ENCODE results near the gene TMEM63A.
"Not testable (repeated sequence)": the region's sequence is repeated elsewhere in the genome, so short reads cannot be mapped to it uniquely, and the experiment has no call there.

TMEM63A gene

GRCh38 chr1:225813214-225813964, 68.8 kb downstream of the TMEM63A start:
- Histone ChIP-seq H3K4me1 (ENCODE audit: insufficient read depth, low read length) (peaks cover 17% of the 10 kb centered on the region), H3K79me2 (ENCODE audit: insufficient read depth, low read length) (no peaks in the 10 kb centered on the region), H3K4me2 (ENCODE audit: insufficient read depth, low read length) (no peak overlapping the region), H3K36me3 (ENCODE audit: insufficient read depth, low read length) (no peaks in the 10 kb centered on the region), H3K27me3 (ENCODE audit: insufficient read depth, low read length, poor library complexity) (no peaks in the 10 kb centered on the region), H3K9me3 (ENCODE audit: insufficient read depth, low read length, severe bottlenecking) (no peaks in the 10 kb centered on the region), H3K4me3 (ENCODE audit: low read depth in 1 of 2, low read length in 2 of 2) (no peak overlapping the region), H2AFZ (ENCODE audit: low read depth, low read length) (no peak overlapping the region), H4K20me1 (ENCODE audit: insufficient read depth, low read length) (peaks cover 3% of the 10 kb centered on the region; the same call in 1 of the 2 replicates), H3K27ac (ENCODE audit: low read length) (no peak overlapping the region), H3K9ac (ENCODE audit: low read depth, low read length) (no peak overlapping the region)
- TF ChIP-seq EZH2 (IDR thresholded peaks at IDR 0.05; ENCODE audit: borderline replicate concordance, low read depth, low read length, severe bottlenecking) (no peak), CTCF (IDR thresholded peaks at IDR 0.05; ENCODE audit: borderline replicate concordance, extremely low read depth, low read length, poor library complexity, severe bottlenecking) (no peak)
- DNase-seq (no peak), ATAC-seq (ENCODE audit: insufficient read depth, low read depth) (no peak)

GRCh38 chr1:225812488-225813213, 69.5 kb downstream of the TMEM63A start:
- no peak overlapping the region for H3K9ac ChIP-seq (ENCODE audit: low read depth, low read length)
- H3K4me3 ChIP-seq (ENCODE audit: low read depth in 1 of 2, low read length in 2 of 2), result no peak overlapping the region
- TF ChIP-seq EZH2 (IDR thresholded peaks at IDR 0.05; ENCODE audit: borderline replicate concordance, low read depth, low read length, severe bottlenecking) (no peak), CTCF (IDR thresholded peaks at IDR 0.05; ENCODE audit: borderline replicate concordance, extremely low read depth, low read length, poor library complexity, severe bottlenecking) (no peak)
- ATAC-seq (ENCODE audit: insufficient read depth, low read depth) (no peak), DNase-seq (no peak)
- H3K27me3 ChIP-seq (ENCODE audit: insufficient read depth, low read length, poor library complexity), result no peaks in the 10 kb centered on the region
- no peaks in the 10 kb centered on the region for H3K79me2 ChIP-seq (ENCODE audit: insufficient read depth, low read length)
- H4K20me1 ChIP-seq (ENCODE audit: insufficient read depth, low read length), result peaks cover 3% of the 10 kb centered on the region; the same call in 1 of the 2 replicates
- H2AFZ ChIP-seq (ENCODE audit: low read depth, low read length), result no peak overlapping the region
- peaks cover 17% of the 10 kb centered on the region for H3K4me1 ChIP-seq (ENCODE audit: insufficient read depth, low read length)
- H3K4me2 ChIP-seq (ENCODE audit: insufficient read depth, low read length), result no peak overlapping the region
- H3K36me3 ChIP-seq (ENCODE audit: insufficient read depth, low read length), result no peaks in the 10 kb centered on the region
- H3K27ac ChIP-seq (ENCODE audit: low read length), result no peak overlapping the region
- H3K9me3 ChIP-seq (ENCODE audit: insufficient read depth, low read length, severe bottlenecking), result no peaks in the 10 kb centered on the region

GRCh38 chr1:225811622-225812487, 70.3 kb downstream of the TMEM63A start:
- Histone ChIP-seq H3K4me2 (ENCODE audit: insufficient read depth, low read length) (no peak overlapping the region), H3K27ac (ENCODE audit: low read length) (no peak overlapping the region), H3K36me3 (ENCODE audit: insufficient read depth, low read length) (no peaks in the 10 kb centered on the region), H3K4me1 (ENCODE audit: insufficient read depth, low read length) (peaks cover 17% of the 10 kb centered on the region), H3K9ac (ENCODE audit: low read depth, low read length) (no peak overlapping the region), H3K79me2 (ENCODE audit: insufficient read depth, low read length) (no peaks in the 10 kb centered on the region), H3K4me3 (ENCODE audit: low read depth in 1 of 2, low read length in 2 of 2) (no peak overlapping the region), H2AFZ (ENCODE audit: low read depth, low read length) (no peak overlapping the region), H3K27me3 (ENCODE audit: insufficient read depth, low read length, poor library complexity) (no peaks in the 10 kb centered on the region), H4K20me1 (ENCODE audit: insufficient read depth, low read length) (peaks cover 3% of the 10 kb centered on the region; the same call in 1 of the 2 replicates), H3K9me3 (ENCODE audit: insufficient read depth, low read length, severe bottlenecking) (no peaks in the 10 kb centered on the region)
- ATAC-seq (ENCODE audit: insufficient read depth, low read depth) (no peak), DNase-seq (no peak)
- TF ChIP-seq EZH2 (IDR thresholded peaks at IDR 0.05; ENCODE audit: borderline replicate concordance, low read depth, low read length, severe bottlenecking), result no peak
- peak; percentile 43 for TF ChIP-seq CTCF (IDR thresholded peaks at IDR 0.05; ENCODE audit: borderline replicate concordance, extremely low read depth, low read length, poor library complexity, severe bottlenecking)

- H3K4me1 ChIP-seq (ENCODE audit: insufficient read depth, low read length), result peaks cover 17% of the 10 kb centered on the region
- not testable (repeated sequence) for H3K9me3 ChIP-seq (ENCODE audit: insufficient read depth, low read length, severe bottlenecking); H4K20me1 ChIP-seq (ENCODE audit: insufficient read depth, low read length); DNase-seq; H3K27ac ChIP-seq (ENCODE audit: low read length); H3K36me3 ChIP-seq (ENCODE audit: insufficient read depth, low read length); H3K27me3 ChIP-seq (ENCODE audit: insufficient read depth, low read length, poor library complexity); H3K79me2 ChIP-seq (ENCODE audit: insufficient read depth, low read length); ATAC-seq (ENCODE audit: insufficient read depth, low read depth)
- H3K4me2 ChIP-seq (ENCODE audit: insufficient read depth, low read length), result peak overlapping the region; percentile 98
- peak overlapping the region; percentile 60 for H3K9ac ChIP-seq (ENCODE audit: low read depth, low read length)
- peak overlapping the region; percentile 69 for H2AFZ ChIP-seq (ENCODE audit: low read depth, low read length)
- peak overlapping the region; percentile 16 to 71; a peak in 3 of 4 replicates for H3K4me3 ChIP-seq (ENCODE audit: low read depth in 1 of 2, low read length in 2 of 2)
Measured at GRCh38 chr1:225810579-225811538, 71.3 kb downstream of the TMEM63A start.

All from DND-41 (cell line).